GM18508 (cell line): Measurements from ENCODE around the gene GALK2.

Experiments used
- ATAC-seq: cut with Tn5 transposase; IDR thresholded peaks from one replicate; pipeline ENCODE4 v1.9.1; 2021; ENCODE audit warnings: moderate number of reproducible peaks; ENCODE audit not compliant: insufficient read depth, unreplicated experiment

GALK2 gene

GRCh38 chr15:49270541-49271421 is 100.7 kb downstream of the GALK2 start:
- ATAC-seq = no peak

GRCh38 chr15:49273734-49274318 is 103.8 kb downstream of the GALK2 start:
- no peak for ATAC-seq

- no peak for ATAC-seq
These were observed 108.7 kb downstream of the GALK2 start for GRCh38 chr15:49278751-49279150.

- ATAC-seq = no peak
These were observed 109.7 kb downstream of the GALK2 start for GRCh38 chr15:49279521-49280456.

- ATAC-seq = no peak
These were observed 112.3 kb downstream of the GALK2 start for GRCh38 chr15:49282366-49282765.

GRCh38 chr15:49286649-49287404 is 116.8 kb downstream of the GALK2 start:
- ATAC-seq = no peak

- ATAC-seq = no peak
These were observed 117.4 kb downstream of the GALK2 start for GRCh38 chr15:49287481-49287880.

GRCh38 chr15:49288391-49288790 is 118.3 kb downstream of the GALK2 start:
- no peak for ATAC-seq

- no peak for ATAC-seq
These were observed 120.1 kb downstream of the GALK2 start for GRCh38 chr15:49290191-49290590.

- no peak for ATAC-seq
These were observed 123.9 kb downstream of the GALK2 start for GRCh38 chr15:49293941-49294340.

GRCh38 chr15:49296258-49296657 is 126.2 kb downstream of the GALK2 start:
- ATAC-seq = no peak

GRCh38 chr15:49297584-49297983 is 127.5 kb downstream of the GALK2 start:
- no peak for ATAC-seq

- ATAC-seq = no peak
These were observed 130.8 kb downstream of the GALK2 start for GRCh38 chr15:49300856-49301255.

- ATAC-seq = no peak
These were observed 131.5 kb downstream of the GALK2 start for GRCh38 chr15:49301562-49301961.

GRCh38 chr15:49303003-49303402 is 133.0 kb downstream of the GALK2 start:
- no peak for ATAC-seq

- no peak for ATAC-seq
These were observed 136.5 kb downstream of the GALK2 start for GRCh38 chr15:49306551-49306950.

- no peak for ATAC-seq
These were observed 138.6 kb downstream of the GALK2 start for GRCh38 chr15:49308686-49309085.

- no peak for ATAC-seq
These were observed 139.8 kb downstream of the GALK2 start for GRCh38 chr15:49309889-49310288.

GRCh38 chr15:49313650-49314049 is 143.6 kb downstream of the GALK2 start:
- ATAC-seq = no peak

GRCh38 chr15:49314716-49315115 is 144.7 kb downstream of the GALK2 start:
- no peak for ATAC-seq
